OCI-LY3 (cell line): ENCODE results near the gene SLC26A8.

Experiments
- CTCF ChIP-seq: fragments of 200-600, 300-600 bp; sonication (generic); IDR thresholded peaks from 2 replicates; pipeline ENCODE4 v1.5.1; 2014; ENCODE audit warnings: antibody characterized with exemption, low read length, low read depth
- EZH2phosphoT487 ChIP-seq: fragments of 200-600 bp; shearing (Covaris generic); IDR thresholded peaks from 2 replicates; pipeline ENCODE4 v1.6.1; 2018; ENCODE audit warnings: antibody characterized with exemption, mixed run types, low read depth

- TF ChIP-seq CTCF (peak; percentile 33; the same call in 1 of the 2 replicates), EZH2phosphoT487 (no peak)
Observed at GRCh38 chr6:35948725-35949124, 75.7 kb downstream of the SLC26A8 start.
